HepG2 (cell line): ENCODE data around the gene AMHR2. TPM values are rescaled to one million over a fixed set of nuclear protein-coding genes. Genes with fewer than 3 reads are reported as not detected.

Source experiments
- GMEB1 ChIP-seq: sonication (generic); formaldehyde crosslinking; IDR thresholded peaks from 2 replicates; pipeline ENCODE4 v1.5.1; 2020; ENCODE audit warnings: missing genetic modification reagents, mild to moderate bottlenecking, borderline replicate concordance
- HNF1A ChIP-seq, 2 experiments: sonication (generic) in 1 of 2; formaldehyde crosslinking in 1 of 2; IDR thresholded peaks; 2 replicates each; pipeline versions ENCODE4 v1.4.0 to v1.6.1; 2016 to 2020; ENCODE audit warnings: borderline replicate concordance in 1 of 2, low read depth in 1 of 2, mild to moderate bottlenecking in 1 of 2, missing genetic modification reagents in 1 of 2
- NFE2 ChIP-seq: sonication (generic); formaldehyde crosslinking; IDR thresholded peaks from 2 replicates; pipeline ENCODE4 v1.4.0; 2020; ENCODE audit warnings: missing genetic modification reagents
- SRSF9 ChIP-seq: fragments of 200-400 bp; formaldehyde crosslinking; IDR thresholded peaks from 2 replicates; pipeline ENCODE4 v1.6.1; 2018; ENCODE audit warnings: borderline replicate concordance, mild to moderate bottlenecking, low read depth, low read length; ENCODE audit not compliant: insufficient read depth, poor library complexity, severe bottlenecking
- SYNCRIP ChIP-seq: fragments of 200-400 bp; formaldehyde crosslinking; IDR thresholded peaks from 2 replicates; pipeline ENCODE4 v1.6.1; 2018; ENCODE audit warnings: mild to moderate bottlenecking, low read depth, low read length; ENCODE audit not compliant: insufficient read depth
- ZNF710 ChIP-seq: sonication (generic); formaldehyde crosslinking; IDR thresholded peaks from 2 replicates; pipeline ENCODE4 v1.5.0; 2020; ENCODE audit warnings: mild to moderate bottlenecking, missing genetic modification reagents, borderline replicate concordance
- polyA plus RNA-seq, 8 experiments: library from polyadenylated mRNA; depleted of rRNA in 3 of 8; stranded (reverse) in 7 of 8; unstranded in 1 of 8; fragments of >200 nt; fragmentation: Illumina TruSeq in 4 of 8; extraction: Trizol in 4 of 8; gene quantifications; 2 replicates each; pipeline versions ENCODE4 v1.2.1 to v1.2.3, GENCODE V29; 2011 to 2016; ENCODE audit warnings: low read depth in 4 of 8, missing spikeins in 1 of 8, mixed read lengths in 1 of 8; ENCODE audit not compliant: insufficient read depth in 1 of 8
- total RNA-seq, 5 experiments: library from RNA; depleted of rRNA; stranded (reverse); fragments of >200 nt; fragmentation: Illumina TruSeq; extraction: Trizol; gene quantifications; 2 replicates each; pipeline ENCODE4 v1.2.3, GENCODE V29; 2016; ENCODE audit warnings: low read depth in 1 of 5

Gene AMHR2
- total and polyA plus RNA-seq, 2 of the 13 experiments (the other 11 are each of a cell fraction or from before 2014, with no cell fraction given): 0.24 to 0.58 TPM

GRCh38 chr12:53379389-53380103, 44.1 kb upstream of the AMHR2 start (continued):
- peak; percentile 56; the same call in 1 of the 2 replicates for TF ChIP-seq GMEB1
- TF ChIP-seq SYNCRIP: no peak
- no peak for TF ChIP-seq HNF1A (IDR thresholded peaks at IDR 0.05; ENCODE audit: low read depth)
- TF ChIP-seq HNF1A (CRISPR knock-in tag; IDR thresholded peaks at IDR 0.05; ENCODE audit: borderline replicate concordance): no peak
- TF ChIP-seq ZNF710 (CRISPR knock-in tag): no peak
- TF ChIP-seq NFE2 (CRISPR knock-in tag): no peak
- TF ChIP-seq SRSF9: no peak
